ENCODE data around the gene ZNF776.
"Not testable (repeated sequence)": the region's sequence is repeated elsewhere in the genome, so short reads cannot be mapped to it uniquely, and the experiment has no call there.

The ZNF776 gene

DNA sequence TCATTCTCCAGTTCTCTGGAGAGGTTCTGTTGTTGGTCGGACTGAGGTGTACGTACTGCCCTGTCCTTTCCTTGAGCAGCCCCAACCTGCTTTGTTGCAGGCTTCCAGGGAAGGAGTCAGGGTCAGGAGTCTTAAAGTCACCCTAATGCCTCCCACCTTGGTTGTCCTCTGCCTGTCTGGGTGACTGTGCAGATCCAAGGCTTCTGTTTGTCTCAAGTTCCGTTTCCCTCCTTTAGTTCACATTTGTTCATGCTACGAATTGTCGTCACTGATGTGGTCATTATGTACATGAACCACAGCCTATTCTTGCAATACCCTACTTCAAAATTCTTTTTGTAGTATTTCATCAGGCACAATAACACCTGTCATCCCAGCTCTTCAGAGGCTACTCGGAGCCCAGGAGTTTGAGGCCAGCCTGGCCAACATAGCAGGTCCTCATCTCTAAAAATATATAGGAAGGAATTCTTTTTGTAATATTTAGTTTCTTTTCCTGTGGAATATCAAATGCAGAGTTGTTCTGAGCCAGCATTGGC lies 30.2 kb downstream of the ZNF776 start:
- Histone ChIP-seq H3K27ac (ENCODE audit: insufficient read depth, low read depth, low read length, poor library complexity, severe bottlenecking) (no peak overlapping the region), H3K36me3 (ENCODE audit: control insufficient read depth, insufficient read depth, low read length) (peaks cover 28% of the 10 kb centered on the region), H3K9me3 (ENCODE audit: control insufficient read depth, low read length) (no peaks in the 10 kb centered on the region), H3K4me1 (ENCODE audit: control insufficient read depth, insufficient read depth, low read length) (no peaks in the 10 kb centered on the region), H3K27me3 (ENCODE audit: control insufficient read depth, insufficient read depth, low read length, poor library complexity, severe bottlenecking) (no peaks in the 10 kb centered on the region), H3K4me3 (ENCODE audit: insufficient read depth, low read depth, low read length) (no peak overlapping the region)
- 88 to 92% methylated on average over 6 of the region's 6 CpGs for WGBS, 2 experiments

DNA sequence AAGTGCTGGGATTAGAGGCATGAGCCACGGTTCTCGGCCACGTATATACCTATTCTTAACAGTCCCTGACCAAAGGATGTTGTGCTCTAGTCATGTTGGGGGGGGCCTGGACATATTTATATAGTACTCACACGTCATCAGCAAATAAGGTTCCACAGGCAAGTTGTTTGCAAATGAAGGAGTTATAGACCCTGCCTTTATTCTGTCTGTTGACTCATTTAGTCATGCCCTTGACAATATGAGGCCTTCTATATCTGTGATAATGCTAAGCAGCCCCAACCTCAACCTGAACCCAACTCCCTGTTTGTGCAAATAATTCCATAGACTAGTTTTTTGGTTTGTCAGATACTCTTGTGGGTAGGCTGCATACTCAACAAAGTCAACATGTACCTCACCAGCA lies 31.7 kb downstream of the ZNF776 start:
- Histone ChIP-seq H3K27ac (ENCODE audit: insufficient read depth, low read depth, low read length, poor library complexity, severe bottlenecking) (no peak overlapping the region), H3K36me3 (ENCODE audit: control insufficient read depth, insufficient read depth, low read length) (peaks cover 28% of the 10 kb centered on the region), H3K4me3 (ENCODE audit: insufficient read depth, low read depth, low read length) (no peak overlapping the region), H3K27me3 (ENCODE audit: control insufficient read depth, insufficient read depth, low read length, poor library complexity, severe bottlenecking) (no peaks in the 10 kb centered on the region), H3K9me3 (ENCODE audit: control insufficient read depth, low read length) (no peaks in the 10 kb centered on the region), H3K4me1 (ENCODE audit: control insufficient read depth, insufficient read depth, low read length) (no peaks in the 10 kb centered on the region)
- WGBS, 2 experiments, result 95% methylated on average over 4 of the region's 4 CpGs

DNA sequence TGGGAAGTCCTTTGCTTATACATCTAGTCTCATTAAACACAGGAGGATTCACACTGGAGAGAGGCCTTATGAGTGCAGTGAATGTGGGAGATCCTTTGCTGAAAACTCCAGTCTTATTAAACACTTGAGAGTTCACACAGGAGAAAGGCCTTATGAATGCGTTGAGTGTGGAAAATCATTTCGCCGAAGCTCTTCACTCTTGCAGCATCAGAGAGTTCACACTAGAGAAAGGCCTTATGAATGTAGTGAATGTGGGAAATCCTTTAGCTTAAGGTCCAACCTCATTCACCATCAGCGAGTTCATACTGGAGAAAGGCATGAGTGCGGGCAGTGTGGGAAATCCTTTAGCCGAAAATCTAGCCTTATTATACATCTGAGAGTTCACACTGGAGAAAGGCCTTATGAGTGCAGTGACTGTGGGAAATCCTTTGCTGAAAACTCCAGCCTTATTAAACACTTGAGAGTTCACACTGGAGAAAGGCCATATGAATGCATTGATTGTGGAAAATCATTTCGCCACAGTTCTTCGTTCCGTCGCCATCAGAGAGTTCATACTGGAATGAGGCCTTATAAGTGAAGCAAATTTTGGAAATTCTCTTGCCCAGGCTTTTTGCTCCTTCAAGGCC lies 32.7 kb downstream of the ZNF776 start:
- Histone ChIP-seq H3K9me3 (ENCODE audit: control insufficient read depth, low read length) (no peaks in the 10 kb centered on the region), H3K4me1 (ENCODE audit: control insufficient read depth, insufficient read depth, low read length) (no peaks in the 10 kb centered on the region), H3K27ac (ENCODE audit: insufficient read depth, low read depth, low read length, poor library complexity, severe bottlenecking) (no peak overlapping the region), H3K27me3 (ENCODE audit: control insufficient read depth, insufficient read depth, low read length, poor library complexity, severe bottlenecking) (no peaks in the 10 kb centered on the region), H3K36me3 (ENCODE audit: control insufficient read depth, insufficient read depth, low read length) (peaks cover 28% of the 10 kb centered on the region), H3K4me3 (ENCODE audit: insufficient read depth, low read depth, low read length) (no peak overlapping the region)
- 98% methylated on average over 10 of the region's 10 CpGs for WGBS, 2 experiments

DNA sequence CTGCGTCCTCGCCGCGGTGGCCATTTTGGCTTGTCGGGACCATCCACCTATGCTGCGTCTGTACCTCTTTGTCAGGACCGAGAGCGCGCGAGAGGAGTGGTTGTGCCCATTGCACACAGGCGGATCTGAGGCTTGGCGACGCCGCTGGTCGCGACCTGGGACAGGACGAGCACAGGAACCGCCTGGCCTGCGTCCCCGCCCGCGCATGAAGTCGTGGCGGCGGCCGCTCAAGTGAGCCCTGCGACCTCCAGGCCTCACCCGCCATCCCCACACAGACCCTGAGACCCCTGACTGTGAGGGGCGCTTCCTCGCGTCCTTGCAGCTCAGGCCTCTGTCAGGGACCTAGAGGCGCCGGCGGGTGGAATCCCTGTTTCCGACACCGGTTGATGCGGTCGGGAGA lies 39.7 kb downstream of the ZNF776 start:
- Histone ChIP-seq H3K36me3 (ENCODE audit: control insufficient read depth, insufficient read depth, low read length) (no peaks in the 10 kb centered on the region), H3K27ac (ENCODE audit: insufficient read depth, low read depth, low read length, poor library complexity, severe bottlenecking) (no peak overlapping the region), H3K4me3 (ENCODE audit: insufficient read depth, low read depth, low read length) (no peak overlapping the region), H3K9me3 (ENCODE audit: control insufficient read depth, low read length) (no peaks in the 10 kb centered on the region), H3K4me1 (ENCODE audit: control insufficient read depth, insufficient read depth, low read length) (no peaks in the 10 kb centered on the region), H3K27me3 (ENCODE audit: control insufficient read depth, insufficient read depth, low read length, poor library complexity, severe bottlenecking) (no peaks in the 10 kb centered on the region)
- 95 to 96% methylated on average over 38 of the region's 38 CpGs for WGBS, 2 experiments

DNA sequence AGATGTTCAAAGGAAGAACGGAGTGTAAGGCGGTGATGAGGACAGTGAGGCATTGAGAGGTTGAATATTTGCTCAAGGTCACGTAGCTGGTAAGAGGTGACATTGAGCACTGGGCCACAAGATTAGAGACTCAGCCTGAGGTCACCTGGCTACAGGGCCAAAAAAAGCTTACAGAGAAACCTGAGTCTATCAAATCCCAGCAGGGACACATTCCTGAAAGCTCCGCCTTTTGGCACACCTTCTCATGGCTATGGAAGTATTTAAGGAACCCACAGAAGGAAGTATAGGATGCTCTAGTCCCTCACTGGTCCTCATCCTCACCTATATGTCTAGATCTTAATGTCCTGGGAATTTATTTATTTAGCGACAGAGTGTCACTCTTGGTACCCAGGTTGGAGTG lies 40.3 kb downstream of the ZNF776 start:
- H3K9me3 ChIP-seq (ENCODE audit: control insufficient read depth, low read length), result no peaks in the 10 kb centered on the region
- no peak overlapping the region for H3K27ac ChIP-seq (ENCODE audit: insufficient read depth, low read depth, low read length, poor library complexity, severe bottlenecking)
- H3K4me1 ChIP-seq (ENCODE audit: control insufficient read depth, insufficient read depth, low read length), result no peaks in the 10 kb centered on the region
- H3K4me3 ChIP-seq (ENCODE audit: insufficient read depth, low read depth, low read length), result no peak overlapping the region
- WGBS, 2 experiments, result 94 to 97% methylated on average over 5 of the region's 5 CpGs
- H3K36me3 ChIP-seq (ENCODE audit: control insufficient read depth, insufficient read depth, low read length), result no peaks in the 10 kb centered on the region
- H3K27me3 ChIP-seq (ENCODE audit: control insufficient read depth, insufficient read depth, low read length, poor library complexity, severe bottlenecking), result no peaks in the 10 kb centered on the region

DNA sequence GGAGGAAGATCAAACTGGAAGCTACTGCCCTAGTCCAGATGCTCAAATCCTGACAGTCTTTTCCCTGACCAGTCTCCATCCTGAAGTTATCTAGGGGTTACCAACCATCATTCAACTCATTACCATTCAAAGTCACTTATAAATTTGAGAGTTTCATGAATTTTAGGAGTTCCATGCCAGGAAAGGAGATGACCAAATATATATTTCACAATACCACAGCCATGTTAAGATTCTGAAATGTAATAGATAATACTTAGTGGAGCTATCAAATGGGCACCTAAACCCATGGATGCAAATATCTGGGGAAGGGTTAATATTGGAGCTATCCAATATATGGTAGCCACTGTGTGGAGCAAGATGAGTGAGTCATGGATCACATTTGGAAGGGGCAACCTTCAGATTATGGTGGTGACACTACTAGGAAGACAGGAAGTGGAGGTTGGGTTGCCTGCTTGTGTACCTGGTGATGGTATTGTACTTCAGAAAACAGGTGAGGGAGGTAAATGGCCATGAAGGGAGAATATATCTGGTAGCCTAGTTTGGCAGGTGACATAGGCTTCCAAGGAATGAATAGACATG lies 41.6 kb downstream of the ZNF776 start:
- Histone ChIP-seq H3K4me3 (ENCODE audit: insufficient read depth, low read depth, low read length) (no peak overlapping the region), H3K9me3 (ENCODE audit: control insufficient read depth, low read length) (no peaks in the 10 kb centered on the region), H3K27ac (ENCODE audit: insufficient read depth, low read depth, low read length, poor library complexity, severe bottlenecking) (no peak overlapping the region), H3K27me3 (ENCODE audit: control insufficient read depth, insufficient read depth, low read length, poor library complexity, severe bottlenecking) (no peaks in the 10 kb centered on the region), H3K4me1 (ENCODE audit: control insufficient read depth, insufficient read depth, low read length) (no peaks in the 10 kb centered on the region), H3K36me3 (ENCODE audit: control insufficient read depth, insufficient read depth, low read length) (no peaks in the 10 kb centered on the region)

DNA sequence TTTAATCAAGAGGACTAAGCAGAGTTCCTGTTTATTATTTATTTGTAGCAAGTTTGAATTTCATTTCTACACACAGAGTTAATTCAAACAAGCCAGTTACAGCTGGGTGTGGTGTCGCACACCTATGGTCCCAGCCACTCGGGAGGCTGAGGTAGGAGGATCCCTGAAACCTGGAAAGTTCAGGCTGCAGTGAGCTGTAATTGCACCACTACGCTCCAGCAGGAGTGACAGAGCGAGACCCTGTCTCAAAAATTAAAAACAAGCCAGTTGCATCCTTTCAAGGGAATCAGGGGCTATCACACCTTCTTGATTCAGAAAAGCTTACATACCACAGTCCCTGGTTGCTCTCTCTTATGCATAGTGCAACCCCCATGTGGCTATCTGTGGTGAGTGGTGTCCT lies 42.7 kb downstream of the ZNF776 start:
- Histone ChIP-seq H3K36me3 (ENCODE audit: control insufficient read depth, insufficient read depth, low read length) (no peaks in the 10 kb centered on the region), H3K27ac (ENCODE audit: insufficient read depth, low read depth, low read length, poor library complexity, severe bottlenecking) (no peak overlapping the region), H3K9me3 (ENCODE audit: control insufficient read depth, low read length) (no peaks in the 10 kb centered on the region), H3K27me3 (ENCODE audit: control insufficient read depth, insufficient read depth, low read length, poor library complexity, severe bottlenecking) (no peaks in the 10 kb centered on the region), H3K4me1 (ENCODE audit: control insufficient read depth, insufficient read depth, low read length) (no peaks in the 10 kb centered on the region), H3K4me3 (ENCODE audit: insufficient read depth, low read depth, low read length) (no peak overlapping the region)
- whole genome bisulfite sequencing, 2 experiments, result 93 to 98% methylated on average over 4 of the region's 4 CpGs

DNA sequence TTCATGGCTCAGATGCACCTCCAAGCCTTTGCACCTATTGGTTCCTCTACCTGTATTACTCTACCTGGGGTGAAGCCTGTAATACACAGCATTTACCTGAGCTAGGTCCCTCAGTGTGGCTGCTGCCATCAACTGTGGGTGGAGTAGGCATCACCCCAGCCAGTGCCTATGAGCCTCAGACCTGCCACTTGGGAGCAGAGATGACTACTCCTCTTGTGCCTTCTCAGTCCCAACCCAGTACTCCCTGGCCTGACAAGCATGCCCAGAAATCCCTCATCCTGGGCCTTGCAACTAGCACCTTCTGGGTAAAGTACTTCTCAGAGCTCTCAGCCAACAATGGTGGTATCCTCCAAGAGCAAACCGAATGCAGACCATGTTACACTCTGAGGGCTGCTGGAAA lies 50.0 kb downstream of the ZNF776 start:
- H3K36me3 ChIP-seq (ENCODE audit: control insufficient read depth, insufficient read depth, low read length); H3K9me3 ChIP-seq (ENCODE audit: control insufficient read depth, low read length); H3K27me3 ChIP-seq (ENCODE audit: control insufficient read depth, insufficient read depth, low read length, poor library complexity, severe bottlenecking); H3K4me3 ChIP-seq (ENCODE audit: insufficient read depth, low read depth, low read length); H3K4me1 ChIP-seq (ENCODE audit: control insufficient read depth, insufficient read depth, low read length); H3K27ac ChIP-seq (ENCODE audit: insufficient read depth, low read depth, low read length, poor library complexity, severe bottlenecking): not testable (repeated sequence)
- WGBS, 2 experiments, result 90 to 93% methylated on average over 1 of the region's 1 CpG

DNA sequence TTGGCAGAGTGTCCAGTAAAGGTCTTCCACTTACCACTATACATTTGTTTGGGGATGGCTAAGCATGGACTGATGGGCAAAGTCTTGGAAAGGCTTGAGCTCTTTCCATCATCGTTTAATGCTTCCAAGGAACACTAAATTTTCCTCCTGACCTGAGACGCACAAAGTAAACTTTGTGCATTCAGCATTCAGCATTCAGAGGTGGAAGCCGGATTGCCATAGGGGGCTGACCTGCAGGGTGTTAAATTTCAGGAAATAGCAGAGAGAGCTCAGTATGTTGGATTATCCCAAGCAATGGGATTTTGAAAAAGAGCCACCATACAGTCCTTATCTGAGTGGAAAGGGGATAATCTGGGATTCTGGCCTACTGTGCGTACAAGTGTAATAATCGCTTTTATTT lies 54.1 kb downstream of the ZNF776 start:
- no peaks in the 10 kb centered on the region for H3K36me3 ChIP-seq (ENCODE audit: control insufficient read depth, insufficient read depth, low read length)
- H3K27me3 ChIP-seq (ENCODE audit: control insufficient read depth, insufficient read depth, low read length, poor library complexity, severe bottlenecking), result no peaks in the 10 kb centered on the region
- H3K27ac ChIP-seq (ENCODE audit: insufficient read depth, low read depth, low read length, poor library complexity, severe bottlenecking), result peak overlapping the region; percentile 26
- H3K9me3 ChIP-seq (ENCODE audit: control insufficient read depth, low read length), result no peaks in the 10 kb centered on the region
- peaks cover 18% of the 10 kb centered on the region for H3K4me1 ChIP-seq (ENCODE audit: control insufficient read depth, insufficient read depth, low read length)
- no peak overlapping the region for H3K4me3 ChIP-seq (ENCODE audit: insufficient read depth, low read depth, low read length)
- WGBS, 2 experiments, result 77 to 79% methylated on average over 5 of the region's 5 CpGs

DNA sequence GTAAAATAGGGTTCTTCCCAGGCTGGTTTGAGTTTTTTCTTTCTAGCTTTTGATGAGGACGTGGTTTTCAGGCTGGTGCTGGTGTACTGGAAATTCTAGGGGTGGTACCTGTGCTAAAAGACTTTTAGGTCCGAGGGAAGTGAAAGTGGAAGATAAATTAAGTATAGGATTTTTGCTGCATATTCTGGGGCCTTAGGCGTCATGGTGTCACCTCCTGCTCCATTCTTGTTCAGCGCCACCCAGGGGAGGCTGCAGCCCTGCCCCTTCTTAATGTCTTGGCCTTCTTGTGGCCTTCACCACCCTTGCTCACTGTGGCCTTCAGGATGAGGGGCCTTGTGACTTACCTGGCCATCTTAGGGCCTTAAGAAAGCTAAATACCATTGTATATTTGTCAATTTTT lies 55.7 kb downstream of the ZNF776 start:
- H3K4me1 ChIP-seq (ENCODE audit: control insufficient read depth, insufficient read depth, low read length), result peaks cover 18% of the 10 kb centered on the region
- no peak overlapping the region for H3K4me3 ChIP-seq (ENCODE audit: insufficient read depth, low read depth, low read length)
- no peak overlapping the region for H3K27ac ChIP-seq (ENCODE audit: insufficient read depth, low read depth, low read length, poor library complexity, severe bottlenecking)
- H3K9me3 ChIP-seq (ENCODE audit: control insufficient read depth, low read length), result no peaks in the 10 kb centered on the region
- H3K27me3 ChIP-seq (ENCODE audit: control insufficient read depth, insufficient read depth, low read length, poor library complexity, severe bottlenecking), result no peaks in the 10 kb centered on the region
- 66 to 67% methylated on average over 4 of the region's 4 CpGs for WGBS, 2 experiments
- H3K36me3 ChIP-seq (ENCODE audit: control insufficient read depth, insufficient read depth, low read length), result no peaks in the 10 kb centered on the region
